Measurements from ENCODE around the gene GPAM.
"Not testable (repeated sequence)": the region's sequence is repeated elsewhere in the genome, so short reads cannot be mapped to it uniquely, and the experiment has no call there.

The GPAM gene

GRCh38 chr10:112126172-112126571 lies 57.4 kb downstream of the GPAM start:
- DNase-seq: no peak

GRCh38 chr10:112124866-112125265 lies 58.7 kb downstream of the GPAM start:
- DNase-seq: no peak

GRCh38 chr10:112122827-112123226 lies 60.7 kb downstream of the GPAM start:
- DNase-seq: no peak

- no peak for DNase-seq
Observed at GRCh38 chr10:112120491-112120890, 63.1 kb downstream of the GPAM start.

- DNase-seq: peak; percentile 13
Observed at GRCh38 chr10:112115781-112116385, 67.7 kb downstream of the GPAM start.

- DNase-seq: not testable (repeated sequence)
Observed at GRCh38 chr10:112109779-112110178, 73.8 kb downstream of the GPAM start.

All from activated T-cell treated with anti-CD3 and anti-CD28 coated beads for 4 hours (primary cell).